OCI-LY3 (cell line): ENCODE data around the gene TAL2.

ENCODE experiments used
- H2AFZ ChIP-seq: fragments of 200-600, 300-600 bp; shearing (Covaris generic); 2 replicates; pipeline ENCODE4 v1.6.0; 2014; ENCODE audit warnings: antibody characterized with exemption, low read depth, low read length
- H3K27ac ChIP-seq: fragments of 200-600, 300-600 bp; sonication (generic); 2 replicates; pipeline ENCODE4 v1.5.1; 2014; ENCODE audit warnings: mild to moderate bottlenecking, low read length, moderate library complexity, mixed read lengths
- H3K27me3 ChIP-seq: fragments of 200-600, 300-600 bp; sonication (generic); 2 replicates; pipeline ENCODE4 v1.6.1; 2014; ENCODE audit warnings: low read depth, low read length, mixed read lengths
- H3K36me3 ChIP-seq: fragments of 200-600, 300-600 bp; sonication (generic); replicated peaks from 2 replicates; pipeline ENCODE3; 2014; ENCODE audit warnings: low read depth, low read length, mixed read lengths
- H3K4me1 ChIP-seq: fragments of 300-600, 200-600 bp; sonication (generic); 2 replicates; pipeline ENCODE4 v1.6.1; 2014; ENCODE audit warnings: low read length, mixed read lengths
- H3K4me2 ChIP-seq: fragments of 200-600, 300-600 bp; sonication (generic); 2 replicates; pipeline ENCODE4 v1.6.1; 2014; ENCODE audit warnings: low read length, mixed read lengths
- H3K4me3 ChIP-seq: fragments of 300-600, 200-600 bp; sonication (generic); 2 replicates; pipeline ENCODE4 v1.5.1; 2014; ENCODE audit warnings: antibody characterized with exemption, mild to moderate bottlenecking, low read length, moderate library complexity
- H3K79me2 ChIP-seq: fragments of 300-600, 200-600 bp; shearing (Covaris generic); 2 replicates; pipeline ENCODE4 v1.6.1; 2014; ENCODE audit warnings: mild to moderate bottlenecking, low read length, mixed read lengths
- H3K9ac ChIP-seq: fragments of 300-600, 200-600 bp; shearing (Covaris generic); 2 replicates; pipeline ENCODE4 v1.6.0; 2014; ENCODE audit warnings: mild to moderate bottlenecking, low read length, moderate library complexity
- H3K9me3 ChIP-seq: fragments of 200-600, 300-600 bp; shearing (Covaris generic); 2 replicates; pipeline ENCODE4 v1.6.1; 2014; ENCODE audit warnings: low read length, mixed read lengths; ENCODE audit not compliant: insufficient read depth
- H4K20me1 ChIP-seq: fragments of 200-600, 300-600 bp; sonication (generic); 2 replicates; pipeline ENCODE4 v1.6.1; 2016; ENCODE audit warnings: low read length, mixed read lengths; ENCODE audit not compliant: insufficient read depth
- CTCF ChIP-seq: fragments of 200-600, 300-600 bp; sonication (generic); IDR thresholded peaks from 2 replicates; pipeline ENCODE4 v1.5.1; 2014; ENCODE audit warnings: antibody characterized with exemption, low read length, low read depth
- EZH2phosphoT487 ChIP-seq: fragments of 200-600 bp; shearing (Covaris generic); IDR thresholded peaks from 2 replicates; pipeline ENCODE4 v1.6.1; 2018; ENCODE audit warnings: antibody characterized with exemption, mixed run types, low read depth

Gene TAL2

GRCh38 chr9:105662184-105663104 is at the start of gene TAL2:
TSS of gene TAL2 (plus strand) at chr9:105662457. CDS start at chr9:105662497, 40 bp downstream.
- Histone ChIP-seq H3K27me3 (no peaks in the 10 kb centered on the region), H3K4me1 (peaks cover 22% of the 10 kb centered on the region), H3K9ac (peak within 1 kb of the TSS; percentile 3; the same call in 1 of the 2 replicates), H3K9me3 (no peaks in the 10 kb centered on the region), H3K36me3 (no peaks in the 10 kb centered on the region), H3K79me2 (no peaks in the 10 kb centered on the region), H4K20me1 (no peaks in the 10 kb centered on the region), H2AFZ (peak within 1 kb of the TSS; percentile 88), H3K27ac (peak within 1 kb of the TSS; percentile 39), H3K4me2 (peak within 1 kb of the TSS; percentile 55), H3K4me3 (0 out of 2 replicates have a peak within 1 kb of the TSS, but pooled peaks have one; percentile 9)
- no peak for TF ChIP-seq EZH2phosphoT487
- TF ChIP-seq CTCF, result no peak

GRCh38 chr9:105621001-105621400 is 41.3 kb upstream of the TAL2 start:
- Histone ChIP-seq H3K79me2 (no peaks in the 10 kb centered on the region), H2AFZ (no peak overlapping the region), H3K27ac (no peak overlapping the region), H3K4me1 (no peaks in the 10 kb centered on the region), H3K36me3 (no peaks in the 10 kb centered on the region), H3K4me3 (no peak overlapping the region), H4K20me1 (no peaks in the 10 kb centered on the region), H3K9ac (no peak overlapping the region), H3K4me2 (no peak overlapping the region), H3K9me3 (no peaks in the 10 kb centered on the region), H3K27me3 (no peaks in the 10 kb centered on the region)
- TF ChIP-seq CTCF, result no peak

GRCh38 chr9:105625088-105625487 is 37.2 kb upstream of the TAL2 start:
- Histone ChIP-seq H3K9me3 (no peaks in the 10 kb centered on the region), H2AFZ (no peak overlapping the region), H3K27me3 (no peaks in the 10 kb centered on the region), H3K4me3 (no peak overlapping the region), H3K4me1 (no peaks in the 10 kb centered on the region), H4K20me1 (no peaks in the 10 kb centered on the region), H3K79me2 (no peaks in the 10 kb centered on the region), H3K36me3 (no peaks in the 10 kb centered on the region), H3K4me2 (no peak overlapping the region), H3K27ac (no peak overlapping the region), H3K9ac (no peak overlapping the region)
- no peak for TF ChIP-seq CTCF
- TF ChIP-seq EZH2phosphoT487, result no peak

GRCh38 chr9:105632807-105633206 is 29.4 kb upstream of the TAL2 start:
- Histone ChIP-seq H3K9ac (no peak overlapping the region), H3K36me3 (peaks cover 3% of the 10 kb centered on the region), H3K27ac (no peak overlapping the region), H4K20me1 (no peaks in the 10 kb centered on the region), H3K9me3 (no peaks in the 10 kb centered on the region), H3K4me1 (no peaks in the 10 kb centered on the region), H3K79me2 (no peaks in the 10 kb centered on the region), H3K4me3 (no peak overlapping the region), H3K4me2 (no peak overlapping the region), H2AFZ (no peak overlapping the region), H3K27me3 (no peaks in the 10 kb centered on the region)
- TF ChIP-seq CTCF (no peak), EZH2phosphoT487 (no peak)
